Stimulated activated CD4-positive, alpha-beta T cell treated with anti-CD3 and anti-CD28 coated beads, Interleukin-4, amount 100 ng/mL, for 1 hour (primary cell): ENCODE results near the gene ARMH3.

ENCODE experiments used
- DNase-seq: peaks from one replicate; pipeline ENCODE4 v3.0.0-alpha.2; 2020

The ARMH3 gene

GRCh38 chr10:101935431-101935830, 120.5 kb downstream of the ARMH3 start:
- DNase-seq: no peak

GRCh38 chr10:101934686-101935305, 121.2 kb downstream of the ARMH3 start:
- DNase-seq: no peak

GRCh38 chr10:101933976-101934375, 122.0 kb downstream of the ARMH3 start:
- no peak for DNase-seq

- no peak for DNase-seq
These were observed 123.8 kb downstream of the ARMH3 start for GRCh38 chr10:101932183-101932582.

GRCh38 chr10:101925027-101925426, 130.9 kb downstream of the ARMH3 start:
- DNase-seq: no peak

- DNase-seq: no peak
These were observed 132.7 kb downstream of the ARMH3 start for GRCh38 chr10:101923256-101923655.

- DNase-seq: no peak
These were observed 133.1 kb downstream of the ARMH3 start for GRCh38 chr10:101922846-101923245.

- DNase-seq: no peak
These were observed 135.4 kb downstream of the ARMH3 start for GRCh38 chr10:101920546-101920945.

GRCh38 chr10:101919026-101919770, 136.8 kb downstream of the ARMH3 start:
- DNase-seq: no peak

- DNase-seq: no peak
These were observed 143.3 kb downstream of the ARMH3 start for GRCh38 chr10:101912561-101913179.

- DNase-seq: no peak
These were observed 149.3 kb downstream of the ARMH3 start for GRCh38 chr10:101906586-101907183.

GRCh38 chr10:101905251-101905650, 150.7 kb downstream of the ARMH3 start:
- no peak for DNase-seq

GRCh38 chr10:101903827-101904550, 152.0 kb downstream of the ARMH3 start:
- no peak for DNase-seq

GRCh38 chr10:101902820-101903145, 153.2 kb downstream of the ARMH3 start:
- no peak for DNase-seq

GRCh38 chr10:101902032-101902819, 153.7 kb downstream of the ARMH3 start:
- DNase-seq: no peak

GRCh38 chr10:101901340-101901739, 154.6 kb downstream of the ARMH3 start:
- no peak for DNase-seq

GRCh38 chr10:101897633-101898032, 158.3 kb downstream of the ARMH3 start:
- no peak for DNase-seq

GRCh38 chr10:101896225-101896877, 159.6 kb downstream of the ARMH3 start:
- no peak for DNase-seq

- no peak for DNase-seq
These were observed 160.2 kb downstream of the ARMH3 start for GRCh38 chr10:101895781-101896180.

- no peak for DNase-seq
These were observed 161.2 kb downstream of the ARMH3 start for GRCh38 chr10:101894742-101895141.

- no peak for DNase-seq
These were observed 161.7 kb downstream of the ARMH3 start for GRCh38 chr10:101894266-101894665.
